PC-3 (cell line): Measurements from ENCODE around the gene HOXD3.

ENCODE experiments used
- EZH2 ChIP-seq: fragments of 300-600 bp; sonication (generic); IDR thresholded peaks from one replicate; pipeline ENCODE4 v1.6.1; 2017; ENCODE audit warnings: antibody characterized with exemption, mild to moderate bottlenecking, low read length; ENCODE audit not compliant: unreplicated experiment
- EZH2phosphoT487 ChIP-seq: fragments of 300-600 bp; sonication (generic); IDR thresholded peaks from 2 replicates; pipeline ENCODE4 v1.6.1; 2018; ENCODE audit warnings: mild to moderate bottlenecking, antibody characterized with exemption, low read length, borderline replicate concordance
- TF ChIP-seq, protein P1 (sequence below): fragments of 300-600 bp; sonication (generic); conservative IDR thresholded peaks from 2 replicates; pipeline ENCODE4 v1.5.1; 2017; ENCODE audit warnings: antibody characterized with exemption, low read depth, mild to moderate bottlenecking, low read length

DNA sequence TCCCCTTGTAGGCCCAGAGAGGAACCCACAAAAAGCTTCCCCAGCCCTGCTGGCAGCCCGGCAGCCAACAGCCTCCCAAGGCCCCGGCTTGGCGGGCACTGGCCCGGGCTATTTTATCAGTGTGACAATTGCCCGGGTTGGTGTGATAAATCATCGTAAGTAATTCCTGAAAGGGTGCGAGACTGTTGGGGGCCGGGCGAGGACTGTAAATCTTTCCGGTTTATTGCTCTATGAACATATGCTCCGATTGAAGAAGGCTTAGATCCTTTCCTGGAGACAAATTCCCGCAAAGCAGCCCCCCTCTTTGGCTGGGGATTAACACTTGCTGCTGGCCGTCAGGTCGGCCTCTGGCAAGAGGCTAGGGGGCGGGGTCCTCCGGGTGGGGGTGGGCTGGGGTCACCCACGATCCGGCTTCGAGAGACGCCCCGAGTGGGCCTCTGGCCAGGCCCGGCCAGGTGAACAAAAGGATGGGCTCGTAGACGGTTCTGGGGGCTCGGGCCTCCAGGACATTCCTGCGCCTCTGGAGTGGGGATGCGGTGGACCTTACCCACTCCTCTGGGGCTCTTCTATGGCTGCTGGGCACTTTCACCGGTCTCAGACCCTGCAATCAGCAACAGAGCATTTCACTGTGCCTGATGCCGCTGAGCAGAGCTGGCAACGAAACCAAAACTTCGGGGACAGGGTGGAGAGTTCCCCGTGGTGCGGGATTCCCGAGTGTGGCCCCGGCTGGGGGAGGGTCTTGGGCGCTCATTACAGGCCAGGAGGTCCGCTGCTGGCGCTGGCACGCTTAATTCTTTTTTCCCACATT lies 2.0 kb downstream of the HOXD3 start:
- no peak for TF ChIP-seq EZH2phosphoT487
- TF ChIP-seq, protein P1, sequence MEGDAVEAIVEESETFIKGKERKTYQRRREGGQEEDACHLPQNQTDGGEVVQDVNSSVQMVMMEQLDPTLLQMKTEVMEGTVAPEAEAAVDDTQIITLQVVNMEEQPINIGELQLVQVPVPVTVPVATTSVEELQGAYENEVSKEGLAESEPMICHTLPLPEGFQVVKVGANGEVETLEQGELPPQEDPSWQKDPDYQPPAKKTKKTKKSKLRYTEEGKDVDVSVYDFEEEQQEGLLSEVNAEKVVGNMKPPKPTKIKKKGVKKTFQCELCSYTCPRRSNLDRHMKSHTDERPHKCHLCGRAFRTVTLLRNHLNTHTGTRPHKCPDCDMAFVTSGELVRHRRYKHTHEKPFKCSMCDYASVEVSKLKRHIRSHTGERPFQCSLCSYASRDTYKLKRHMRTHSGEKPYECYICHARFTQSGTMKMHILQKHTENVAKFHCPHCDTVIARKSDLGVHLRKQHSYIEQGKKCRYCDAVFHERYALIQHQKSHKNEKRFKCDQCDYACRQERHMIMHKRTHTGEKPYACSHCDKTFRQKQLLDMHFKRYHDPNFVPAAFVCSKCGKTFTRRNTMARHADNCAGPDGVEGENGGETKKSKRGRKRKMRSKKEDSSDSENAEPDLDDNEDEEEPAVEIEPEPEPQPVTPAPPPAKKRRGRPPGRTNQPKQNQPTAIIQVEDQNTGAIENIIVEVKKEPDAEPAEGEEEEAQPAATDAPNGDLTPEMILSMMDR, result no peak
- TF ChIP-seq EZH2, result no peak
